Activated CD4-positive, alpha-beta T cell treated with anti-CD3 and anti-CD28 coated beads for 48 hours (primary cell): ENCODE results near the gene LLGL2.
"Not testable (repeated sequence)": the region's sequence is repeated elsewhere in the genome, so short reads cannot be mapped to it uniquely, and the experiment has no call there.

Experiments
- DNase-seq: peaks from one replicate; pipeline ENCODE4 v3.0.0-alpha.2; 2020

LLGL2 gene, protein sequence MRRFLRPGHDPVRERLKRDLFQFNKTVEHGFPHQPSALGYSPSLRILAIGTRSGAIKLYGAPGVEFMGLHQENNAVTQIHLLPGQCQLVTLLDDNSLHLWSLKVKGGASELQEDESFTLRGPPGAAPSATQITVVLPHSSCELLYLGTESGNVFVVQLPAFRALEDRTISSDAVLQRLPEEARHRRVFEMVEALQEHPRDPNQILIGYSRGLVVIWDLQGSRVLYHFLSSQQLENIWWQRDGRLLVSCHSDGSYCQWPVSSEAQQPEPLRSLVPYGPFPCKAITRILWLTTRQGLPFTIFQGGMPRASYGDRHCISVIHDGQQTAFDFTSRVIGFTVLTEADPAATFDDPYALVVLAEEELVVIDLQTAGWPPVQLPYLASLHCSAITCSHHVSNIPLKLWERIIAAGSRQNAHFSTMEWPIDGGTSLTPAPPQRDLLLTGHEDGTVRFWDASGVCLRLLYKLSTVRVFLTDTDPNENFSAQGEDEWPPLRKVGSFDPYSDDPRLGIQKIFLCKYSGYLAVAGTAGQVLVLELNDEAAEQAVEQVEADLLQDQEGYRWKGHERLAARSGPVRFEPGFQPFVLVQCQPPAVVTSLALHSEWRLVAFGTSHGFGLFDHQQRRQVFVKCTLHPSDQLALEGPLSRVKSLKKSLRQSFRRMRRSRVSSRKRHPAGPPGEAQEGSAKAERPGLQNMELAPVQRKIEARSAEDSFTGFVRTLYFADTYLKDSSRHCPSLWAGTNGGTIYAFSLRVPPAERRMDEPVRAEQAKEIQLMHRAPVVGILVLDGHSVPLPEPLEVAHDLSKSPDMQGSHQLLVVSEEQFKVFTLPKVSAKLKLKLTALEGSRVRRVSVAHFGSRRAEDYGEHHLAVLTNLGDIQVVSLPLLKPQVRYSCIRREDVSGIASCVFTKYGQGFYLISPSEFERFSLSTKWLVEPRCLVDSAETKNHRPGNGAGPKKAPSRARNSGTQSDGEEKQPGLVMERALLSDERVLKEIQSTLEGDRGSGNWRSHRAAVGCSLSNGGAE

GRCh38 chr17:75524970-75525805, at the start of gene LLGL2:
LLGL2 (plus strand) TSS chr17:75525697; CDS start chr17:75543427, 17,730 bp downstream.
- peak; percentile 77 for DNase-seq

GRCh38 chr17:75475851-75476250, 49.6 kb upstream of the LLGL2 start:
- no peak for DNase-seq

- DNase-seq, result no peak
Observed at GRCh38 chr17:75476271-75476671, 49.2 kb upstream of the LLGL2 start.

- DNase-seq, result no peak
Observed at GRCh38 chr17:75476752-75477489, 48.6 kb upstream of the LLGL2 start.

GRCh38 chr17:75477490-75477862, 48.0 kb upstream of the LLGL2 start:
- not testable (repeated sequence) for DNase-seq

GRCh38 chr17:75478508-75478907, 47.0 kb upstream of the LLGL2 start:
- DNase-seq, result no peak

GRCh38 chr17:75480281-75480680, 45.2 kb upstream of the LLGL2 start:
- no peak for DNase-seq

GRCh38 chr17:75481194-75482068, 44.1 kb upstream of the LLGL2 start:
- no peak for DNase-seq

DNA sequence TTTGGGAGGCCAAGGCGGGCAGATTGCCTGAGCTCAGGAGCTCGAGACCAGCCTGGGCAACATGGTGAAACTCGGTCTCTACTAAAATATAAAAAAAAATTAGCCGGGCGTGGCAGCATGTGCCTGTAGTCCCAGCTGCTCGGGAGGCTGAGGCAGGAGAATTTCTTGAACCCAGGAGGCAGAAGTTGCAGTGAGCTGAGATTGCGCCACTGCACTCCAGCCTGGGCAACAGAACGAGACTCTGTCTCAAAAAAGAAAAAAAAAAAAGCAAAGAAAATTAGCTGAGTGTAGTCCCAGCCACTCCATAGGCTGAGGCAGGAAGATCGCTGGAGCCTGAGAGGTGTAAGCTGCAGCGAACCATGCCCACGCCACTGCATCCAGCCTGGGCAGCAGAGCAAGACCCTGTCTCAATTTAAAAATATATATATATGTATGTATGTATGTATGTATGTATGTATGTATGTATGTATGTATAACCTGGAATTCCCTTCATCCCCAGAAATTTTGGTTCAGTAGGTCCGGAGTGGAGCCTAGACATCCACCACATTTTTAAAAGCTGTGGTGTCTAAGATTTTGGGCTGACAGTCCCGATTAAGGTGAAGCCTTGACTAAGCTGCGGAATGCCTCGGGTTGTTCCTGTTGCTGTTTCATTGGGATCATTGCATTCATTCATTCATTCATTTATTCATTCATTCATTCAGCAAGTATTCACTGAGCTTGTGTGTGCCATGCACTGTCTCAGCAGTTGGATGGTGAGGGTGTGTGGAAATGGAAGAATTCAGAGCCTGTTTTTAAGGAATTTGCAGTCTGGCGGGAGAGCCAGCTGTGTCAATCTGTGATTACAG, 43.2 kb upstream of the LLGL2 start:
- no peak for DNase-seq

DNA sequence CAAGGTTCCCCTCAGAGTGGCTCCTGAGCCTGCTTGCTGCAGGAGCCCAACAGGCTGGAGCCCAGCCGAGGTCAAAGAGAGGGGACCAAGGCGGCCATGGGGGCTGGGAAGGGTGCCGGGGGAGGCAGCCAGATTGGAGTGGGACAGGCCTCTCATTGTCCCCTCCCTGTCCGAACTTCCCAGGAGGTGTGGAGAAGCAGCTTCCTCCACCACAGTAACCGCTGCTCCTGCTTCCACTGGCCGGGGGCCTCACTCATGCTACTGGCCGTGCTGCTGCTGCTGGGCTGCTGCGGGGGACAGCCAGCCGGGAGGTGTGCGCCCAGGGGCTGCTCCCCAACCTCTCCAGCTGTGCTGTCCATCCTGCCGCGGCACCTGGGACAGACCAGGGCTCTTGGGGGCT, 39.8 kb upstream of the LLGL2 start:
- no peak for DNase-seq

- no peak for DNase-seq
Observed at GRCh38 chr17:75486151-75486550, 39.3 kb upstream of the LLGL2 start.

DNA sequence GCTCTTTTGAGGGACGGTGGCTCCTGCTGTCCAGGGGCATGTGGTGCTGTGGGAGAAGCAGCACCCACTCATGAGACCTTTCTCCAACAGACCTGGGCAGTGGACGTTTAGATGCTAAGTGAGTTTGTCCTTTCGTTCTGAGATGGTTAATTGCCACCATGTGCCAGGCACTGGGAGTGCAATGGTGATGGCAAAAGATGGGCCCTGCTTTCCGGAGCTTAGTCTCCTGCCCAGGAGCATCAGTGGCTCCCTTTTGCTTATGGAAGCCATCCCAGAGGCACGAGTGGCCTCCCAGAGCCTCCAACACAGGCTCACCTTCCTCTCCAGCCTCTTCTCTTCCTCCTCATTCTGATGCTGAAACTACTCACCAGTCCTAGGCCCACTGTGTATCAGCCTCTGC, 38.5 kb upstream of the LLGL2 start:
- no peak for DNase-seq

GRCh38 chr17:75487351-75488070, 38.0 kb upstream of the LLGL2 start:
- DNase-seq, result peak; percentile 46

- DNase-seq, result no peak
Observed at GRCh38 chr17:75488693-75489510, 36.6 kb upstream of the LLGL2 start.

- no peak for DNase-seq
Observed at GRCh38 chr17:75489511-75489955, 36.0 kb upstream of the LLGL2 start.

DNA sequence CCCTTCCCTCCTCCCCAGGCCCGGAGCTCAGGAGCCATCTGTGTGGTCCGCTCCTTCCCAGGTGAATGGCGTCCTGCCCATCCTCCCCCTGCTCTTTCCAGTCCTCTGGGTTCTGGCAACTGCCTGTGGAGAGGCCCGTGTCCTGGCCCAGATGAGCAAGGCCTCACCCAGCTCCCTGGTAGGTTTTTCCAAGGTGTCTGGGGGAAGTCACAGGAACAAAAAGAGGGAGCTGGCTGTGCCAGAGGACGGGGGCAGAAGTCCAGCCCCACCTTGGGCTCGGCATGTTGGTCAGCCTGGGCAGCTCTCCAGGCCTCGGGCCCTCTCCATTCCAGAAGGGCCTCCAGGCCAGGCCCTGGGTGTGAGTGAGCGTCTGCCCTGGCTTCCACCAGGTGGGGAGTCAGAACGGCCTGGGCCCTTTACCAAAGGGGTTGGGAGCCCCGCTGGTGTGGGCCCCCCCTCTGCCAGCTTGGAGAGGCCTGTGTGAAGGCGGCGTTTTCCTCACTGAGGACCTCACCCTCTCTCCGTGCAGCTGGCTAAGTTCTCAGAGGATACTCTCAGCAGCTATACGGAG, 35.2 kb upstream of the LLGL2 start:
- no peak for DNase-seq

DNA sequence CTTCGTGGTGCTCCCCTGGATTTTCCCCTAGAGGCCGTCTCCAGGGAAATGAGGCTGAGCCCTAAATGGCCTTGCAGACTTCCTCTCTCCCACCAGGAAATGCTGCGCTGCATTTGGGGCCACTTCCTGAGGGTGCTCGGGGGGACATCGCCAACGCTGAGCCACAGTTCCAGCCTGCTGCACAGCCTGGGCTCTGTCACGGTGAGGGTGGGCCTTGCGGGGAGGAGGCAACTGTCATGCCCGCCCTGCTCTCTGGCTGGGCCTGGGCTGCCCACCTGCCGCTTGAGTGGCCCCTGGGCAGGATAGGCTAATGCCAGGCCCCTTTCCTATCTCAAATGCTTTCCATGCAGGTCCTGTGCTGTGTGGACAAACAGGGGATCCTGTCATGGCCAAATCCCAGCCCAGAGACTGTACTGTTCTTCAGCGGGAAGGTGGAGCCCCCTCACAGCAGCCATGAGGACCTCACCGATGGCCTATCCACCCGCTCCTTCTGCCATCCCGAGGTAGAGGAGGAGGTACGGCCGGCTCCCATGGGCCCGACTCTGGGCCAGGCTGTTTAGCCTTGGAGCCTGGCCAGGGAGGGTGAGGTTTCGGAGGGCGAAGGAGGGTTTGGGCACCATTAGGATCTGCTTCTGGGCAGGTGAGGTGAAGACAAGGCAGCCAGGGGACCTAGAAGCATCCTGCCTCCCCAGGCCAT, 34.4 kb upstream of the LLGL2 start:
- DNase-seq, result no peak
